ENCODE data around the gene SLC25A41. TPM values are rescaled to one million over a fixed set of nuclear protein-coding genes. Genes with fewer than 3 reads are reported as not detected.

SLC25A41 gene
- total RNA-seq (2021; fragmentation: NEBNext Ultra II Directional; extraction: Animal tissue kit (Norgen Biotek cat#: 25700)) (0.77 TPM in 1 of 2 replicates, not detected in the other), polyA plus RNA-seq (2011; rRNA removed) (0.50 and 0.72 TPM in 2 replicates), polyA minus RNA-seq (2011; rRNA and poly(A)+ RNA removed) (0.38 TPM in 1 of 2 replicates, not detected in the other)
- 0.97 TPM for polyA plus RNA-seq (2011; cell fraction: cytosol; rRNA removed)
- 2.2 TPM for polyA plus RNA-seq (2011; cell fraction: nucleus; rRNA removed)
- 0.55 to 1.2 TPM (median 0.88 TPM) in 4 replicates for polyA plus RNA-seq (2012, experiment 1 of 2)
- 0.83 TPM for polyA plus RNA-seq (2012, experiment 2 of 2)
- 0.22 TPM for polyA plus RNA-seq (2013, experiment 1 of 2)
- polyA plus RNA-seq (2013, experiment 2 of 2): 0.22 TPM
- not detected for polyA minus RNA-seq (2011; cell fraction: cytosol; rRNA and poly(A)+ RNA removed)
- polyA minus RNA-seq (2011; cell fraction: nucleus; rRNA and poly(A)+ RNA removed): not detected
- long read RNA-seq, experiment 1: 0 reads
- long read RNA-seq, experiment 2: 0 reads

DNA sequence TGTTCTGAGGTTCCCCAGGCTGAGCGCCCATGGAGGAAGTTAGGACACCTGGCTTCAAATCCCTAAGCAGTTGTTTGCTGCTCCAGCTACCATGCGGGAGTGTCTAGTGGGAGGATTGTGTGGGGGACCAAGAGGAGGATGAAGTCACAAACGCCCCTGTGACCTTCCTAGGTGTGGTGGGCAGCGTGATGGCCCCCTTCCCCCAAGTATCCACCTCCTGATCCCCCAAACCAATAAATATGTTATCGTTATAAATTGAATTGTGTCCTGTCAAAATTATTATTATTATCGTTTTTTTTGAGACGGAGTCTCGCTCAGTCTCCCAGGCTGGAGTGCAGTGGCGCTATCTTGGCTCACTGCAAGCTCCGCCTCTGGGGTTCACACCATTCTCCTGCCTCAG lies at the start of gene SLC25A41:
TSS of gene SLC25A41 (minus strand) at position 101 of the 400 bp plus-strand sequence. CDS start at position 31, 70 bp downstream.
- FAIRE-seq: no peak
- Histone ChIP-seq H3K14ac (ENCODE audit: insufficient read length) (no peak within 1 kb of the TSS), H3K23me2 (ENCODE audit: low read depth, low read length) (no peaks in the 10 kb centered on the region), H3K4ac (replicated peaks; ENCODE audit: insufficient read length, low read depth, low read length) (no peak within 1 kb of the TSS), H3K36me3 (ENCODE audit: control insufficient read depth in 2 of 4, insufficient read depth in 4 of 4, low read length in 3 of 4) (no peaks in the 10 kb centered on the region), H3K79me2 (ENCODE audit: control insufficient read depth in 1 of 2, insufficient read depth in 2 of 2, low read length in 2 of 2) (no peaks in the 10 kb centered on the region), H3K4me1 (replicated peaks in 1 of 4; ENCODE audit: control insufficient read depth in 3 of 4, insufficient read depth in 4 of 4, low read length in 3 of 4) (no peaks in the 10 kb centered on the region), H2BK20ac (ENCODE audit: low read length) (no peak within 1 kb of the TSS), H3K9me3 (ENCODE audit: insufficient read depth in 2 of 2, low read depth in 1 of 2, low read length in 1 of 2) (no peaks in the 10 kb centered on the region), H2BK5ac (ENCODE audit: low read depth, low read length) (no peak within 1 kb of the TSS), H3K4me2 (ENCODE audit: insufficient read depth in 1 of 2, low read depth in 2 of 2, low read length in 2 of 2) (no peak within 1 kb of the TSS), H3K27me3 (replicated peaks in 1 of 4; ENCODE audit: control insufficient read depth in 3 of 4, extremely low read depth in 1 of 4, insufficient read depth in 3 of 4, low read length in 3 of 4) (peaks cover 0 to 6% (median 0%) of the 10 kb centered on the region in 4 experiments; a peak in 1 of 7 replicates), H3K9ac (replicated peaks in 1 of 4; ENCODE audit: extremely low read depth in 1 of 4, low read depth in 3 of 4, low read length in 3 of 4) (no peak within 1 kb of the TSS), H3K23ac (ENCODE audit: insufficient read length) (no peak within 1 kb of the TSS), H2BK120ac (replicated peaks; ENCODE audit: low read depth, low read length) (no peak within 1 kb of the TSS), H2BK15ac (ENCODE audit: low read length) (no peak within 1 kb of the TSS; the same call in 1 of the 2 replicates), H4K8ac (ENCODE audit: extremely low read depth, insufficient read depth, low read length) (no peak within 1 kb of the TSS), H4K5ac (ENCODE audit: insufficient read length, low read depth, low read length) (no peak within 1 kb of the TSS), H2AK5ac (ENCODE audit: low read depth, low read length) (no peak within 1 kb of the TSS), H3K18ac (ENCODE audit: extremely low read depth, low read length) (no peak within 1 kb of the TSS), H3K27ac (ENCODE audit: low read depth, low read length) (no peak within 1 kb of the TSS), H3K56ac (replicated peaks; ENCODE audit: insufficient read length, low read depth, low read length) (no peak within 1 kb of the TSS), H3K4me3 (ENCODE audit: extremely low read depth in 1 of 4, insufficient read depth in 2 of 4, low read depth in 3 of 4, low read length in 4 of 4) (no peak within 1 kb of the TSS), H4K91ac (replicated peaks; ENCODE audit: insufficient read length, low read length) (no peak within 1 kb of the TSS), H3K79me1 (ENCODE audit: low read depth, low read length) (no peaks in the 10 kb centered on the region), H2AFZ (ENCODE audit: low read length) (no peak within 1 kb of the TSS), H4K20me1 (replicated peaks in 1 of 2; ENCODE audit: control insufficient read depth in 1 of 2, insufficient read depth in 2 of 2, low read length in 2 of 2) (no peaks in the 10 kb centered on the region), H2BK12ac (ENCODE audit: low read depth, low read length) (no peak within 1 kb of the TSS)
- WGBS, 2 experiments (ENCODE audit: extremely low coverage in 1 of 2, insufficient coverage in 1 of 2, insufficient read length in 1 of 2, insufficient replicate concordance in 2 of 2, low coverage in 1 of 2, low lambda C conversion rate in 2 of 2, missing lambda C conversion rate in 1 of 2): 89% methylated on average over 8 of the region's 10 CpGs; no CpG with 5 or more reads in 1 of the 2 experiments
- ChIA-PET POLR2A (ENCODE audit: partially characterized antibody) (no interaction called here), CTCF (ENCODE audit: partially characterized antibody) (interaction anchor here (0.5 to 1.6 kb wide), 2 partner anchors 8 to 147 kb away, joined by 3 to 7 read pairs; no protein-coding TSS in a partner anchor)
- DNase-seq (ENCODE audit: low read depth in 1 of 2, low spot score in 2 of 2): no peak
- TF ChIP-seq SP1 (IDR thresholded peaks at IDR 0.05; ENCODE audit: low read depth, low read length): no peak
- TF ChIP-seq, protein P1, sequence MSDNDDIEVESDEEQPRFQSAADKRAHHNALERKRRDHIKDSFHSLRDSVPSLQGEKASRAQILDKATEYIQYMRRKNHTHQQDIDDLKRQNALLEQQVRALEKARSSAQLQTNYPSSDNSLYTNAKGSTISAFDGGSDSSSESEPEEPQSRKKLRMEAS (IDR thresholded peaks at IDR 0.05): no peak
- no peak for TF ChIP-seq BACH1 (IDR thresholded peaks at IDR 0.05; ENCODE audit: low read length)
- no peak for TF ChIP-seq SIX5 (IDR thresholded peaks at IDR 0.05; ENCODE audit: low read depth, low read length)
- no peak for TF ChIP-seq TAF7 (optimal IDR thresholded peaks at IDR 0.05; ENCODE audit: borderline replicate concordance, low read depth, low read length)
- TF ChIP-seq SAP30 (IDR thresholded peaks at IDR 0.05; ENCODE audit: insufficient read depth, insufficient replicate concordance, low read length): no peak
- no peak for TF ChIP-seq GABPA (IDR thresholded peaks at IDR 0.05; ENCODE audit: borderline replicate concordance, insufficient read depth, low read length)
- no peak for TF ChIP-seq CTBP2 (IDR thresholded peaks at IDR 0.05; ENCODE audit: borderline replicate concordance, insufficient read depth, insufficient read length, low read length)
- TF ChIP-seq CBX5 (IDR thresholded peaks at IDR 0.05; ENCODE audit: low read depth, low read length): no peak
- TF ChIP-seq CEBPB (IDR thresholded peaks at IDR 0.05; ENCODE audit: low read depth, low read length): no peak
- no peak for TF ChIP-seq CREB1 (IDR thresholded peaks at IDR 0.05)
- TF ChIP-seq PHF8 (conservative IDR thresholded peaks at IDR 0.05; ENCODE audit: low read depth, low read length): no peak
- TF ChIP-seq NRF1 (IDR thresholded peaks at IDR 0.05; ENCODE audit: low read depth, low read length): no peak

Measured in H1 (cell line).